IMR-90 (cell line): ENCODE data around the gene PALS1. TPM values are rescaled to one million over a fixed set of nuclear protein-coding genes. Genes with fewer than 3 reads are reported as not detected.

Experiments used
- ATAC-seq: fragments of 200-7000 bp; cut with Tn5 transposase; 2 replicates; pipeline ENCODE4 v1.9.1; 2020; ENCODE audit warnings: low read depth, mild to moderate bottlenecking, moderate library complexity
- BruUV-seq: library from RNA; stranded (reverse); fragments of 400-500 nt; replicated peaks from 2 replicates; lab custom pipeline; 2021; lab: Mats Ljungman, UMichigan
- CTCF ChIA-PET: fragments of 300-600 bp; formaldehyde crosslinking; extraction: SDS; loops from one replicate; lab custom pipeline; 2021; ENCODE audit warnings: antibody characterized with exemption; lab: Yijun Ruan, JAX
- POLR2A ChIA-PET: fragments of 300-600 bp; sonication (Branson Sonifier 250); formaldehyde crosslinking; loops from one replicate; lab custom pipeline; 2022; ENCODE audit warnings: antibody characterized with exemption; ENCODE audit not compliant: unreplicated experiment; lab: Charles Lee
- DNase-seq: peaks from one replicate; pipeline ENCODE4 v3.0.0; 2013
- H2AFZ ChIP-seq: replicated peaks from 2 replicates; pipeline ENCODE3; 2013; ENCODE audit warnings: low read length, mild to moderate bottlenecking; ENCODE audit not compliant: poor library complexity
- H2AK5ac ChIP-seq: 2 replicates; pipeline ENCODE4 v1.6.1; 2013; ENCODE audit warnings: low read depth, low read length, inconsistent platforms
- H2AK9ac ChIP-seq: replicated peaks from 2 replicates; pipeline ENCODE3; 2013; ENCODE audit warnings: mild to moderate bottlenecking, low read depth, low read length, moderate library complexity; ENCODE audit not compliant: poor library complexity
- H2BK120ac ChIP-seq: 2 replicates; pipeline ENCODE4 v1.6.1; 2013; ENCODE audit warnings: low read depth, low read length, inconsistent platforms
- H2BK15ac ChIP-seq: 3 replicates; pipeline ENCODE4 v1.6.1; 2013; ENCODE audit warnings: low read depth, low read length, inconsistent platforms
- H2BK20ac ChIP-seq: 2 replicates; pipeline ENCODE4 v1.6.1; 2013; ENCODE audit warnings: low read depth, mild to moderate bottlenecking, inconsistent platforms, low read length, moderate library complexity
- H2BK5ac ChIP-seq: 2 replicates; pipeline ENCODE4 v1.6.1; 2013; ENCODE audit warnings: mild to moderate bottlenecking, low read depth, low read length, inconsistent platforms; ENCODE audit not compliant: poor library complexity, severe bottlenecking
- H3K14ac ChIP-seq: replicated peaks from 2 replicates; pipeline ENCODE4 v1.6.1; 2013; ENCODE audit warnings: low read depth, low read length, inconsistent platforms
- H3K18ac ChIP-seq: 2 replicates; pipeline ENCODE4 v1.6.1; 2013; ENCODE audit warnings: low read depth, low read length, control low read depth
- H3K23ac ChIP-seq: 2 replicates; pipeline ENCODE4 v1.6.1; 2013; ENCODE audit warnings: low read depth, low read length, inconsistent platforms
- H3K27ac ChIP-seq: 2 replicates; pipeline ENCODE4 v1.5.1; 2013; ENCODE audit warnings: mild to moderate bottlenecking, control low read depth, low read length; ENCODE audit not compliant: insufficient read depth
- H3K27me3 ChIP-seq: 2 replicates; pipeline ENCODE4 v1.6.1; 2013; ENCODE audit warnings: low read length; ENCODE audit not compliant: control insufficient read depth, insufficient read depth
- H3K36me3 ChIP-seq: 2 replicates; pipeline ENCODE4 v1.6.1; 2013; ENCODE audit warnings: low read length, mixed read lengths; ENCODE audit not compliant: control insufficient read depth, insufficient read depth
- H3K4ac ChIP-seq: 2 replicates; pipeline ENCODE4 v1.6.1; 2013; ENCODE audit warnings: low read depth, low read length, inconsistent platforms
- H3K4me1 ChIP-seq: 2 replicates; pipeline ENCODE4 v1.6.1; 2013; ENCODE audit warnings: low read length, mixed read lengths; ENCODE audit not compliant: control insufficient read depth, insufficient read depth
- H3K4me2 ChIP-seq: 2 replicates; pipeline ENCODE4 v1.6.1; 2013; ENCODE audit warnings: low read depth, mild to moderate bottlenecking, control low read depth, low read length, moderate library complexity
- H3K4me3 ChIP-seq: 2 replicates; pipeline ENCODE4 v1.5.1; 2013; ENCODE audit warnings: low read depth, mild to moderate bottlenecking, control low read depth, low read length, moderate library complexity; ENCODE audit not compliant: insufficient read depth
- H3K56ac ChIP-seq: 2 replicates; pipeline ENCODE4 v1.6.1; 2013; ENCODE audit warnings: low read length, inconsistent platforms; ENCODE audit not compliant: insufficient read depth; ENCODE audit errors: extremely low read depth
- H3K79me1 ChIP-seq, 2 experiments: 2 replicates each; pipeline ENCODE4 v1.6.1; 2013; ENCODE audit warnings: low read length in 2 of 2, inconsistent platforms in 1 of 2, low read depth in 1 of 2
- H3K9ac ChIP-seq: 2 replicates; pipeline ENCODE4 v1.6.1; 2013; ENCODE audit warnings: low read depth, low read length, control low read depth
- H3K9me1 ChIP-seq: 2 replicates; pipeline ENCODE4 v1.6.1; 2013; ENCODE audit warnings: low read length, inconsistent platforms; ENCODE audit not compliant: insufficient read depth
- H3K9me3 ChIP-seq: 2 replicates; pipeline ENCODE4 v1.6.1; 2013; ENCODE audit warnings: low read length; ENCODE audit not compliant: control insufficient read depth, insufficient read depth
- H4K20me1 ChIP-seq: 2 replicates; pipeline ENCODE4 v1.6.1; 2013; ENCODE audit warnings: low read length, inconsistent platforms; ENCODE audit not compliant: insufficient read depth
- H4K5ac ChIP-seq: 2 replicates; pipeline ENCODE4 v1.6.1; 2013; ENCODE audit warnings: mild to moderate bottlenecking, low read depth, low read length, control low read depth
- H4K8ac ChIP-seq, 2 experiments: 2 replicates each; pipeline ENCODE4 v1.6.1; 2013; ENCODE audit warnings: low read depth in 2 of 2, low read length in 2 of 2, control low read depth in 1 of 2, inconsistent platforms in 1 of 2
- H4K91ac ChIP-seq: 2 replicates; pipeline ENCODE4 v1.6.1; 2013; ENCODE audit warnings: low read depth, low read length, inconsistent platforms; ENCODE audit not compliant: insufficient read depth
- BHLHE40 ChIP-seq: fragments of 150-350 bp; IDR thresholded peaks from 2 replicates; pipeline ENCODE4 v1.6.1; 2016; ENCODE audit warnings: mild to moderate bottlenecking, low read depth, low read length
- CEBPB ChIP-seq: IDR thresholded peaks from 2 replicates; pipeline ENCODE4 v1.6.1; 2012; ENCODE audit warnings: low read depth, low read length, improper control_type of control experiment
- CHD1 ChIP-seq: IDR thresholded peaks from 2 replicates; pipeline ENCODE4 v1.6.1; 2012; ENCODE audit warnings: low read depth, low read length, improper control_type of control experiment
- ELK1 ChIP-seq: fragments of 150-350 bp; IDR thresholded peaks from 2 replicates; pipeline ENCODE4 v1.6.1; 2016; ENCODE audit warnings: low read depth, mild to moderate bottlenecking, low read length, moderate library complexity, borderline replicate concordance
- FOS ChIP-seq: fragments of 150-350 bp; IDR thresholded peaks from 2 replicates; pipeline ENCODE4 v1.6.1; 2016; ENCODE audit warnings: low read depth, low read length
- MAFK ChIP-seq: IDR thresholded peaks from 2 replicates; pipeline ENCODE4 v1.6.1; 2012; ENCODE audit warnings: low read depth, low read length, improper control_type of control experiment
- MAZ ChIP-seq: IDR thresholded peaks from 2 replicates; pipeline ENCODE4 v1.6.1; 2012; ENCODE audit warnings: low read depth, mild to moderate bottlenecking, low read length, improper control_type of control experiment, moderate library complexity, borderline replicate concordance
- MXI1 ChIP-seq: IDR thresholded peaks from 2 replicates; pipeline ENCODE4 v1.6.1; 2012; ENCODE audit warnings: low read depth, mild to moderate bottlenecking, low read length, moderate library complexity, borderline replicate concordance
- NFE2L2 ChIP-seq: fragments of 150-350 bp; IDR thresholded peaks from 2 replicates; pipeline ENCODE4 v1.6.1; 2016; ENCODE audit warnings: low read depth, mild to moderate bottlenecking, low read length
- POLR2A ChIP-seq: IDR thresholded peaks from 2 replicates; pipeline ENCODE4 v1.6.1; 2012; ENCODE audit warnings: mild to moderate bottlenecking, low read depth, low read length
- RAD21 ChIP-seq: IDR thresholded peaks from 2 replicates; pipeline ENCODE4 v1.6.1; 2012; ENCODE audit warnings: low read length, improper control_type of control experiment
- RCOR1 ChIP-seq: IDR thresholded peaks from 2 replicates; pipeline ENCODE4 v1.6.1; 2012; ENCODE audit warnings: mild to moderate bottlenecking, low read length, improper control_type of control experiment; ENCODE audit not compliant: insufficient replicate concordance
- RFX5 ChIP-seq: IDR thresholded peaks from 2 replicates; pipeline ENCODE4 v1.8.0; 2012; ENCODE audit warnings: low read depth, mild to moderate bottlenecking, low read length, moderate library complexity
- SMC3 ChIP-seq: fragments of 150-350 bp; IDR thresholded peaks from 2 replicates; pipeline ENCODE4 v1.6.1; 2016; ENCODE audit warnings: low read depth, mild to moderate bottlenecking, antibody characterized with exemption, low read length, moderate library complexity
- WGBS, 2 experiments: methylation state at CpG; one replicate each; pipeline versions ENCODE4 v1.1.5 to v1.1.7; 2013; ENCODE audit warnings: missing lambda C conversion rate in 2 of 2; ENCODE audit not compliant: insufficient read length in 1 of 2; ENCODE audit errors: extremely low coverage in 2 of 2; 5-methylcytosine and 5-hydroxymethylcytosine counted together
- dilution Hi-C: fragments of 300-500 bp; cut with HindIII; formaldehyde crosslinking; loops from one replicate; pipeline ENCODE4 v1.14.3; 2018; ENCODE audit warnings: low sequenced_read_pairs; ENCODE audit not compliant: unreplicated experiment
- in situ Hi-C: fragments of 300-500 bp; cut with MboI; formaldehyde crosslinking; loops from 3 replicates; pipeline ENCODE4 v1.14.3; 2019; ENCODE audit warnings: low sequenced_read_pairs, inconsistent platforms, mixed read lengths
- intact Hi-C: fragments of 100-400 bp; cut with micrococcal nuclease; formaldehyde crosslinking; loops from 2 replicates; pipeline ENCODE4 v1.10.0; 2022
- polyA plus RNA-seq, 3 experiments: library from polyadenylated mRNA; depleted of rRNA; stranded (reverse); fragments of >200 nt; gene quantifications; 2 replicates each; pipeline ENCODE4 v1.2.3, GENCODE V29; 2012; ENCODE audit warnings: low replicate concordance in 1 of 3
- total RNA-seq: library from RNA; depleted of rRNA; stranded (reverse); fragments of >200 nt; gene quantifications from 2 replicates; pipeline ENCODE4 v1.2.3, GENCODE V29; 2012
- TF ChIP-seq, protein P1 (sequence below): fragments of 150-350 bp; IDR thresholded peaks from 2 replicates; pipeline ENCODE4 v1.6.1; 2017; ENCODE audit warnings: mild to moderate bottlenecking, antibody characterized with exemption, low read length, low read depth
- TF ChIP-seq, protein P2 (sequence below): conservative IDR thresholded peaks from 2 replicates; pipeline ENCODE4 v1.5.1; 2012; ENCODE audit warnings: mild to moderate bottlenecking, low read depth, low read length, improper control_type of control experiment

Gene PALS1
- total and polyA plus RNA-seq, 2 of the 4 experiments (the other 2 are of a cell fraction), result 17.7 to 40.1 TPM

DNA sequence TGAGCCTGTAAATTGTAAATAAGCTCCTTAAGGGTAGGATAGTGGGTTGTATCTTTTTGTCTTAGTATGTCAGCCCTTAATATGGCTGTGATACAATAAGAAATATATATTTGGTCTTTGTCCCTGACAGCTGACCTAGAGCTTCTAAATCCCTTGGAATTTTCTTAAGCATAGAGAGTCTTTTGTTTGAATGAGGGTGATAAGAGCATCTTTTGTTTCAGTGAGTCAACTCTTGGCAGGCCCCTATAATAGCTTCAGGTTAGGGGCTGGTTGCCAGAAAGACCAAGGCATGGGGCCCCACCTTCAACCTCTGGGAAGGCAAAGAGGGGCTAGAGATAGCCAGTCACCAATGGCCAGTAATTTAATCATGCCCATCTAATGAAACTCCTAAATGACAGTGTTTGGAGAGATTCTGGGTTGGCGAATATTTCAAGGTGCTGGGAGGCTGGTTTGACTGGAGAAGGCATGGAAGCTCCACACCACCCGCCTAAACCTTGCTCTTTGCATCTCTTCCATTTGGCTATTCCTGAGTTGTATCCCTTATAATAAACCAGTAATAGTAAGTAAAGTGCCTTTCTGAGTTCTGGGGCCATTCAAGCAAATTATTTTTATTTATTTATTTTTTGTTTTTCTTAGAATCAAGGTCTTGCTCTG lies 10.5 kb downstream of the PALS1 start:
- ChIA-PET POLR2A (no interaction called here), CTCF (interaction anchor here (0.8 kb wide), 1 partner anchor 14 kb away, joined by 3 read pairs; no protein-coding TSS in a partner anchor)
- Histone ChIP-seq H3K27ac (no peak overlapping the region), H2BK20ac (no peak overlapping the region), H3K79me1 (peaks cover 27 to 54% of the 10 kb centered on the region in 2 experiments; a peak in 3 of 4 replicates), H4K8ac (no peak overlapping the region), H3K36me3 (no peaks in the 10 kb centered on the region), H2BK15ac (no peak overlapping the region), H4K91ac (no peak overlapping the region), H3K4me2 (no peak overlapping the region), H3K14ac (no peak overlapping the region), H3K9ac (no peak overlapping the region), H3K4me1 (peaks cover 9% of the 10 kb centered on the region; the same call in 1 of the 2 replicates), H3K4ac (no peak overlapping the region), H3K56ac (no peak overlapping the region), H4K20me1 (peaks cover 40% of the 10 kb centered on the region), H3K23ac (no peak overlapping the region), H4K5ac (no peak overlapping the region), H3K27me3 (no peaks in the 10 kb centered on the region), H3K9me1 (peaks cover 11% of the 10 kb centered on the region; the same call in 1 of the 2 replicates), H3K9me3 (no peaks in the 10 kb centered on the region), H2AK5ac (no peak overlapping the region; the same call in 1 of the 2 replicates), H2AK9ac (peak overlapping the region; percentile 44), H3K18ac (no peak overlapping the region), H3K4me3 (no peak overlapping the region), H2AFZ (no peak overlapping the region), H2BK120ac (no peak overlapping the region), H2BK5ac (no peak overlapping the region)
- dilution Hi-C loops (no loop called here), intact Hi-C loops (no loop called here), in situ Hi-C loops (no loop called here)
- TF ChIP-seq FOS (no peak), MAFK (no peak), RFX5 (no peak), RAD21 (no peak), SMC3 (no peak), MXI1 (no peak), ELK1 (no peak), CEBPB (no peak), RCOR1 (no peak), CHD1 (no peak), BHLHE40 (no peak), MAZ (no peak), NFE2L2 (no peak), POLR2A (no peak)
- TF ChIP-seq, protein P1, sequence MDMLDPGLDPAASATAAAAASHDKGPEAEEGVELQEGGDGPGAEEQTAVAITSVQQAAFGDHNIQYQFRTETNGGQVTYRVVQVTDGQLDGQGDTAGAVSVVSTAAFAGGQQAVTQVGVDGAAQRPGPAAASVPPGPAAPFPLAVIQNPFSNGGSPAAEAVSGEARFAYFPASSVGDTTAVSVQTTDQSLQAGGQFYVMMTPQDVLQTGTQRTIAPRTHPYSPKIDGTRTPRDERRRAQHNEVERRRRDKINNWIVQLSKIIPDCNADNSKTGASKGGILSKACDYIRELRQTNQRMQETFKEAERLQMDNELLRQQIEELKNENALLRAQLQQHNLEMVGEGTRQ, result no peak
- TF ChIP-seq, protein P2, sequence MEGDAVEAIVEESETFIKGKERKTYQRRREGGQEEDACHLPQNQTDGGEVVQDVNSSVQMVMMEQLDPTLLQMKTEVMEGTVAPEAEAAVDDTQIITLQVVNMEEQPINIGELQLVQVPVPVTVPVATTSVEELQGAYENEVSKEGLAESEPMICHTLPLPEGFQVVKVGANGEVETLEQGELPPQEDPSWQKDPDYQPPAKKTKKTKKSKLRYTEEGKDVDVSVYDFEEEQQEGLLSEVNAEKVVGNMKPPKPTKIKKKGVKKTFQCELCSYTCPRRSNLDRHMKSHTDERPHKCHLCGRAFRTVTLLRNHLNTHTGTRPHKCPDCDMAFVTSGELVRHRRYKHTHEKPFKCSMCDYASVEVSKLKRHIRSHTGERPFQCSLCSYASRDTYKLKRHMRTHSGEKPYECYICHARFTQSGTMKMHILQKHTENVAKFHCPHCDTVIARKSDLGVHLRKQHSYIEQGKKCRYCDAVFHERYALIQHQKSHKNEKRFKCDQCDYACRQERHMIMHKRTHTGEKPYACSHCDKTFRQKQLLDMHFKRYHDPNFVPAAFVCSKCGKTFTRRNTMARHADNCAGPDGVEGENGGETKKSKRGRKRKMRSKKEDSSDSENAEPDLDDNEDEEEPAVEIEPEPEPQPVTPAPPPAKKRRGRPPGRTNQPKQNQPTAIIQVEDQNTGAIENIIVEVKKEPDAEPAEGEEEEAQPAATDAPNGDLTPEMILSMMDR, result no peak
- WGBS, 2 experiments, result no CpG with 5 or more reads among the region's 2 CpGs
- ATAC-seq (no peak; the same call in 1 of the 2 replicates), DNase-seq (peak; percentile 70)
- BruUV-seq, result no TSS peak
